ENCODE results near the gene GRID1.

Gene GRID1

GRCh38 chr10:86337121-86337601, 29.4 kb downstream of the GRID1 start:
- DNase-seq (ENCODE audit: low read depth): no peak

GRCh38 chr10:86336341-86336740, 30.3 kb downstream of the GRID1 start:
- no peak for DNase-seq (ENCODE audit: low read depth)

- DNase-seq (ENCODE audit: low read depth): no peak
Observed at GRCh38 chr10:86335831-86336230, 30.8 kb downstream of the GRID1 start.

GRCh38 chr10:86335257-86335656, 31.3 kb downstream of the GRID1 start:
- no peak for DNase-seq (ENCODE audit: low read depth)

- no peak for DNase-seq (ENCODE audit: low read depth)
Observed at GRCh38 chr10:86334488-86335085, 32.0 kb downstream of the GRID1 start.

GRCh38 chr10:86333826-86334487, 32.6 kb downstream of the GRID1 start:
- DNase-seq (ENCODE audit: low read depth): no peak

GRCh38 chr10:86331861-86332260, 34.7 kb downstream of the GRID1 start:
- no peak for DNase-seq (ENCODE audit: low read depth)

- no peak for DNase-seq (ENCODE audit: low read depth)
Observed at GRCh38 chr10:86330778-86331763, 35.5 kb downstream of the GRID1 start.

- no peak for DNase-seq (ENCODE audit: low read depth)
Observed at GRCh38 chr10:86329896-86330680, 36.5 kb downstream of the GRID1 start.

GRCh38 chr10:86329093-86329710, 37.4 kb downstream of the GRID1 start:
- no peak for DNase-seq (ENCODE audit: low read depth)

GRCh38 chr10:86327954-86328725, 38.5 kb downstream of the GRID1 start:
- DNase-seq (ENCODE audit: low read depth): no peak

- DNase-seq (ENCODE audit: low read depth): no peak
Observed at GRCh38 chr10:86325158-86325557, 41.4 kb downstream of the GRID1 start.

- no peak for DNase-seq (ENCODE audit: low read depth)
Observed at GRCh38 chr10:86321568-86321967, 45.0 kb downstream of the GRID1 start.

GRCh38 chr10:86319676-86320075, 46.9 kb downstream of the GRID1 start:
- DNase-seq (ENCODE audit: low read depth): no peak

- no peak for DNase-seq (ENCODE audit: low read depth)
Observed at GRCh38 chr10:86317949-86318725, 48.5 kb downstream of the GRID1 start.

GRCh38 chr10:86316990-86317389, 49.6 kb downstream of the GRID1 start:
- no peak for DNase-seq (ENCODE audit: low read depth)

GRCh38 chr10:86316274-86316835, 50.2 kb downstream of the GRID1 start:
- DNase-seq (ENCODE audit: low read depth): no peak

- no peak for DNase-seq (ENCODE audit: low read depth)
Observed at GRCh38 chr10:86315549-86315942, 51.0 kb downstream of the GRID1 start.

Data from stromal cell of bone marrow (primary cell).